ENCODE results near the gene PAPPA2.

The PAPPA2 gene

GRCh38 chr1:176866011-176866714 lies 403.2 kb downstream of the PAPPA2 start:
- no peak for FAIRE-seq

DNA sequence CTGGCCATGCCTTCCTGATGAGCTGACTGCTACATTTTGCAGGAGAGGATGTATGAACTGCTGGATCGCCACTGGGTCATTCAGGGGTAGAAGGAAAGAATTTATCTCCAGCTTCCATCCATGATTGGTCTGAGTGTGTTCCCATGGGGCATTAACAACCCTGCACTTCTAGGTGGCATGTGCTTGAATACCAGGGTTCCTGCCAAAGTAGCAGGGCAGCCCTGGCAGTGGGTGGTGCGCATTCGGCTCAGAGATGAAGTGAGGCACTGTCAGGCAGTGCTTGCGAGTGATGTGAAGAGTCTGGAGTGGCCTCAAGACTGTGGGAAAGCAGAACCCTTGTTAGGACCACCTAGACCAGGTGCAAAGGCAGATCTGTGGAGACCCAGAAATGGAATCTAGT lies 406.6 kb downstream of the PAPPA2 start:
- no peak for FAIRE-seq

GRCh38 chr1:176876966-176877515 lies 414.1 kb downstream of the PAPPA2 start:
- FAIRE-seq = no peak

DNA sequence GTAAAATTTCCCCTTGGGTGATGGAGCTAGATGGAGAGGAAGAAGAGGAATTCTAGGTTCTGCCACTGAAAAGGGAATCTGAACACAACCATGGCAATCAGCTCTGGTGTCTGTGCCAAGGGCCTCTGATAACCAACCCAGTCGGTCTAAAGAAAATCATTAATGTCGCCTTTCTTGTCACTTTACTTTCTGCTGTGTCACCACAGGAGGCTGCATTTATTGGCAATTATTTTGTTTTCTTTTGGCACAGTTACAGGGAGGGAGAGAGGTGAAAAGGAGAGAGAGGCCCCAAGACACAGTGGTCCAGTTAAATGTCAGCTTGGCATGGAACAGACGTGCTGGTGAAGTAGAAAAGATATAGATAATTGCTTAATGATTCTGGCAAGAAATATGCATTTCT lies 414.6 kb downstream of the PAPPA2 start:
- FAIRE-seq = no peak

GRCh38 chr1:176878750-176879536 lies 416.0 kb downstream of the PAPPA2 start:
- no peak for FAIRE-seq

- no peak for FAIRE-seq
Observed at GRCh38 chr1:176879784-176880620, 417.0 kb downstream of the PAPPA2 start.

GRCh38 chr1:176880955-176881595 lies 418.1 kb downstream of the PAPPA2 start:
- no peak for FAIRE-seq

DNA sequence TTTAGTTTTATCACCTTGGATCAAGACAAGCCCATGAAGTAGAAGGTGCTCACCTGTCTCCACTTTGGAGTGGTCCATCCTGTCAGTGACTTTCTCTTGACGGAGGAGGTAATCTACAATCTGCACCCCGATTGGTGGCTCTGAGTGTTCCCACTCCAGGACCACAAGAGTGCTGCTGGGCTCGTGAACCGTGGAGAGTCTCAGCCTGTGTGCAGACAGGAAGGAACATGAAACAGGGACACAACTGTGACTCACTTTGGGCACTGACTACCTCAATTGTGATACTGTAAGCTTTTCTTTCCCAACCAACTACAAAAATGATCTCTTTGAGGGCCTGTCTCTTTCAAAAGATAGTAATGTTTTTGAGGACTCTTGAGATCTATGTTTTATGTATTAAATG lies 421.3 kb downstream of the PAPPA2 start:
- no peak for FAIRE-seq

- no peak for FAIRE-seq
Observed at GRCh38 chr1:176884911-176885310, 421.9 kb downstream of the PAPPA2 start.

DNA sequence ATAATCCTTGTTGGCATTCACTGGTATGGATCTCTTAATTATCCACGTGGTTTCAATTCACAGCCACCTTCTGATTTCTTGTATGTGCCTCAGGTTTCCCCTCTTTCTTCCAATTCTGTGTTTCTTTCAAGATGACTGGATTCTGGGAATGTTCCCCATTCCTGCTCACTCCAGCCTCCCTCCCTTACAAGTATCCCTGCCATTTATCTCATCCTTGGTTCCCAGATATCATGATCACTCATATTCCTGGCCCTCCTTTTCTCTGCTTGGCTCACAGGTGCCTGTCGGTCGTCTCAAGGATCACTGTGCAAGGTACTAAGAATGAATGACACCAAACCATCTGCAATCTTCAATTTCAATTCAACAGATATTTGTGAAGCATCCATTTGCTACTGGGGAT lies 422.4 kb downstream of the PAPPA2 start:
- no peak for FAIRE-seq

DNA sequence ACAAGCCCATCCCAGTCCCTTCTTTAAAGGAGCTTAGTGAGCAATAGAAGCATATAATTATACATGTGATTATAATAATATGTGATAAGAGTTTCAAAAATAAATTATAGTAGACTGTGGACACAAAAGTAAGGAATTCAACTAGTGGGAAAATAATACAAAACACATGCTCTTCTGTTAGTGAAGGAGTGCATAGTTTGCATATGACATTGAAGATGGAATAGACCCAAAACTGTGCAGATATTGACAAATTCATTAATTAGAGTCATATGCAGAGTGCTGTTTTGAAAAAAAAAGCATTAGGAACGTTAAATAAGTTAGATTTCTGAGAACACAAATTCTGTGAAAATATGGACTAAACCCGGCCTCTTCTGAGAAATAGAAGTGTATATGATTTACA lies 422.8 kb downstream of the PAPPA2 start:
- FAIRE-seq = no peak

DNA sequence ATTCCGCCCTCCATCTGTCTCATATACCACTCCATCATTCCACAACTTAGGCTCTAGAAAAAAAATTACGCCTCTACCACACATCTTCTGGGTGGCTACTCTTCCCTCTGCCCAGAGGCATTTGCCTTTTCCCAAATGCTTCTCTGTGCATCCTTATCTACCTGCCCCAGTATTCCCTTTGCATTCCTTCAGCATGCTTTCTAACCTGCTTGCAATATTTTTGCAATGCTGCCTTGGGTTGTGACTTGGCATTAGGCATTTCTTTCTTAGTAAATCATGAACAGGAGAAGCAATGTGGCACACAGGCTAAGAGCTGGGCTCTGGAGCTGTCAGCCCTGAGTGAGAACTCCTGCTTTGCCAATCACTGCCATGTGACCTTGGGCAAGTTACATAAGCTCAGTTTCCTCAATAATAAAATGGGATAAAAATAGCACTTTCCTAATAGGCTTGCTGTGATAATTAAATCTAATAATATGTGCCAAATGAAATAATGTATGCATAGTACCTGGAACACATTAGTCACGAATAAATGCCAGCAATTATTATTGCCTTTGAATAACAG lies 425.6 kb downstream of the PAPPA2 start:
- FAIRE-seq = no peak

- FAIRE-seq = no peak
Observed at GRCh38 chr1:176893625-176894352, 430.8 kb downstream of the PAPPA2 start.

DNA sequence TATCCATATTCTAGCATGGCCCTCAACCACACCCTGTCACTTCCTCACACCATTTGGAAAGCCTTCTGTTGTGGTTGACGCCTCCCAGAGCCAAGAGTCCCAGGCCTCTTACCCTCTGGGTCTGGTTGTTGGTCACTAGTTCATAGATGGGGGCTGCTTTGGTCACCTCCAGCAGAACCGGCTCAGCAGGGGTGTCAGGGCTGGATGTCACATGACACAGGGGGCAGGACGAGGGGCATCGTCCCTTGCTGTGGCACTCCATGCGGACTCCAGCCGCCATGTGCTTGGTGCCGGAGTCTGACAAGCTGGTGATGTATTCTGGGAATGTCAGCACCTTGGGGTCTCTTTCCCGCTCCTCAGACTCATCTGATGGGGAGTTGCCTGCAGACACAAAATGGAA lies 431.5 kb downstream of the PAPPA2 start:
- no peak for FAIRE-seq
